Heart left ventricle (tissue), 16 donors: ENCODE measurements around the gene IL17RC. TPM values are rescaled to one million over a fixed set of nuclear protein-coding genes. Genes with fewer than 3 reads are reported as not detected.
"Not testable (repeated sequence)": the region's sequence is repeated elsewhere in the genome, so short reads cannot be mapped to it uniquely, and the experiment has no call there.

ENCODE experiments used
- ATAC-seq, 4 donors: fragments of 200-7000 bp; cut with Tn5 transposase; one replicate each; pipeline ENCODE4 v1.9.1; 2020 to 2022; ENCODE audit warnings: moderate library complexity in 4 of 4, mild to moderate bottlenecking in 3 of 4, moderate number of reproducible peaks in 1 of 4
- DNase-seq, 5 donors: peaks; one replicate each; pipeline ENCODE4 v3.0.0-alpha.2; 2020
- H3K27ac ChIP-seq, 12 donors: fragments of 200-600 bp; sonication (generic) in 4 of 12; one replicate each; pipeline versions ENCODE4 v1.5.0 to v1.8.0; 2016 to 2022; ENCODE audit warnings: mild to moderate bottlenecking in 2 of 12
- H3K27me3 ChIP-seq, 9 donors: fragments of 200-600 bp; sonication (generic) in 2 of 9; one replicate each; pipeline versions ENCODE4 v1.5.1 to v1.8.0; 2016 to 2022; ENCODE audit warnings: mild to moderate bottlenecking in 3 of 9
- H3K36me3 ChIP-seq, 9 donors: fragments of 200-600 bp; sonication (generic) in 2 of 9; one replicate each; pipeline versions ENCODE4 v1.5.0 to v1.8.0; 2018 to 2022; ENCODE audit warnings: mild to moderate bottlenecking in 2 of 9
- H3K4me1 ChIP-seq, 12 donors: fragments of 200-600 bp; sonication (generic) in 4 of 12; one replicate each; pipeline versions ENCODE4 v1.5.0 to v1.8.0; 2016 to 2022; ENCODE audit warnings: mild to moderate bottlenecking in 3 of 12
- H3K4me3 ChIP-seq, 12 donors: fragments of 200-600 bp; sonication (generic) in 4 of 12; one replicate each; pipeline versions ENCODE4 v1.5.0 to v1.8.0; 2017 to 2022; ENCODE audit warnings: mild to moderate bottlenecking in 9 of 12, moderate library complexity in 4 of 12
- H3K9me3 ChIP-seq, 12 donors: fragments of 200-600 bp; sonication (generic) in 4 of 12; one replicate each; pipeline versions ENCODE4 v1.5.0 to v1.8.0; 2016 to 2022; ENCODE audit warnings: mild to moderate bottlenecking in 1 of 12
- CTCF ChIP-seq, 12 donors: fragments of 200-600 bp; sonication (generic) in 4 of 12; IDR thresholded peaks; one replicate each; pipeline versions ENCODE4 v1.5.0 to v1.8.0; 2018 to 2022; ENCODE audit warnings: antibody characterized with exemption in 12 of 12, mild to moderate bottlenecking in 5 of 12
- POLR2A ChIP-seq, 2 donors: fragments of 450-650 bp; IDR thresholded peaks; one replicate each; pipeline ENCODE4 v1.6.1; 2017; ENCODE audit warnings: antibody characterized with exemption in 2 of 2, mild to moderate bottlenecking in 2 of 2, moderate library complexity in 2 of 2
- WGBS, 4 donors: extraction: QIAGEN DNeasy Blood & Tissue Kit in 2 of 4; methylation state at CpG; one replicate each; pipeline versions ENCODE4 v1.1.5 to v1.1.7; 2013 to 2018; 5-methylcytosine and 5-hydroxymethylcytosine counted together
- intact Hi-C, 10 donors: fragments of 100-400 bp; cut with DNase I; formaldehyde crosslinking; loops; one replicate each; pipeline versions ENCODE4 v1.11.1 to v1.14.2; 2022
- polyA plus RNA-seq, 2 donors: library from polyadenylated mRNA; stranded (reverse); fragments of 200-250 nt; gene quantifications; one replicate each; pipeline ENCODE4 v1.2.3, GENCODE V29; 2013
- total RNA-seq, 9 donors: library from RNA; depleted of rRNA in 2 of 9; stranded (reverse); fragments of >200 nt in 2 of 9; fragmentation: NEBNext Ultra II Directional in 3 of 9; extraction: Animal tissue kit (Norgen Biotek cat#: 25700) in 3 of 9; gene quantifications; one replicate each; pipeline versions ENCODE4 v1.1.0 to v1.2.4, GENCODE V29; 2016 to 2023
- donor health status: ischemic (EF 13 %, LVEDD 7.1; RV severe dilation, severe dysfunction).
- donor health status: healthy with polysubstance abuse.
- donor health status: DM: no; HTN: yes; CAD: no.
- donor health status: DM: no; HTN: no; CAD: no.
- donor health status: ischemic (EF 25% LVEDD 6.9; RV normal size, moderate dysfunction).
- donor health status: ischemic (EF 25% LVEDD 5.7; RV mildly dilated, moderate dysfunction).
- donor health status: healthy.
- donor health status: DM: yes; HTN: yes; CAD: no.
- donor health status: ischemic (EF 35%, LVEDD 5.7; RV mildly dilated, moderate dysfunction).
- donor health status: nonischemic (EF 11% LVEDD 7.7; RV severe dilation, severe dysfunction).
- donor health status: DM: yes; HTN: yes; CAD: no.
- donor health status: PGD.
- donor health status: ischemic (EF 29% LVEDD 5.4; RV normal size, mild dysfunction).
- donor health status: nonischemic (EF 23%, LVEDD 6.1; RV moderate dilation, normal function).

Gene IL17RC
- total and polyA plus RNA-seq, 11 donors: 20.6 to 45.3 (median 30.9) TPM

- WGBS, 4 donors: 63 to 72% (median 70%) methylated on average over 3 of the region's 3 CpGs
- intact Hi-C loops: no loop called here
- Histone ChIP-seq H3K27me3 (no peaks in the 10 kb centered on the region), H3K36me3 (peaks cover 0 to 4% (median 0%) of the 10 kb centered on the region in 9 donors), H3K27ac (no peak overlapping the region), H3K4me3 (no peak overlapping the region), H3K4me1 (peaks cover 0 to 23% (median 7%) of the 10 kb centered on the region in 12 donors), H3K9me3 (no peaks in the 10 kb centered on the region)
- no peak for TF ChIP-seq CTCF (IDR thresholded peaks at IDR 0.05)
- no peak for TF ChIP-seq POLR2A (IDR thresholded peaks at IDR 0.05)
- ATAC-seq (no peak), DNase-seq (no peak)
Observed at GRCh38 chr3:9899289-9899791, 17.6 kb upstream of the IL17RC start.

- ATAC-seq, intact Hi-C loops, H3K4me3 ChIP-seq, H3K27ac ChIP-seq, DNase-seq, H3K27me3 ChIP-seq, H3K9me3 ChIP-seq, H3K36me3 ChIP-seq: not testable (repeated sequence)
- 96 to 100% (median 96%) methylated on average over 6 of the region's 6 CpGs for WGBS, 4 donors
- peaks cover 0 to 23% (median 7%) of the 10 kb centered on the region in 12 donors for H3K4me1 ChIP-seq
Observed at GRCh38 chr3:9900965-9901415, 15.9 kb upstream of the IL17RC start.

GRCh38 chr3:9901967-9902366, 14.9 kb upstream of the IL17RC start:
- Histone ChIP-seq H3K4me1 (peaks cover 0 to 23% (median 7%) of the 10 kb centered on the region in 12 donors), H3K27ac (no peak overlapping the region), H3K4me3 (no peak overlapping the region), H3K9me3 (no peaks in the 10 kb centered on the region), H3K36me3 (no peaks in the 10 kb centered on the region), H3K27me3 (no peaks in the 10 kb centered on the region)
- ATAC-seq: no peak
- WGBS, 4 donors: 63 to 81% (median 72%) methylated on average over 5 of the region's 5 CpGs
- TF ChIP-seq POLR2A (IDR thresholded peaks at IDR 0.05) (no peak), CTCF (IDR thresholded peaks at IDR 0.05) (no peak)
- intact Hi-C loops: no loop called here
- DNase-seq: no peak

- H3K27ac ChIP-seq: peak within 1 kb of the TSS in 9 of 12 donors; percentile 7 to 76 (median 37)
- no peaks in the 10 kb centered on the region for H3K36me3 ChIP-seq
- H3K4me1 ChIP-seq: peaks cover 0 to 23% (median 7%) of the 10 kb centered on the region in 12 donors
- no peaks in the 10 kb centered on the region for H3K27me3 ChIP-seq
- H3K4me3 ChIP-seq: peak within 1 kb of the TSS in 9 of 12 donors; percentile 8 to 41 (median 28)
- WGBS, 4 donors: 56 to 65% (median 62%) methylated on average over 8 to 13 of the region's 13 CpGs
- no peaks in the 10 kb centered on the region for H3K9me3 ChIP-seq
- intact Hi-C loops: no loop called here
- ATAC-seq (peak; percentile 22 to 40 (median 30)), DNase-seq (no peak)
- TF ChIP-seq CTCF (IDR thresholded peaks at IDR 0.05): no peak
- TF ChIP-seq POLR2A (IDR thresholded peaks at IDR 0.05): no peak
Observed at GRCh38 chr3:9902372-9903237, 14.3 kb upstream of the IL17RC start, which contains the start of gene IL17RE. Gene IL17RE (plus strand): TSS chr3:9902848. CDS start chr3:9902933, 85 bp downstream.
